OCI-LY7 (cell line): ENCODE measurements around the gene MSTN. TPM values are rescaled to one million over a fixed set of nuclear protein-coding genes. Genes with fewer than 3 reads are reported as not detected.
A peak's percentile ranks its signal among the peaks of the same experiment; 100 is the strongest.

Experiments
- BruUV-seq: library from RNA; stranded (reverse); fragments of 400-500 nt; replicated peaks from 2 replicates; lab custom pipeline; 2021; lab: Mats Ljungman, UMichigan
- CTCF ChIA-PET: fragments of 300-600 bp; sonication (Branson Sonifier 250); formaldehyde crosslinking; loops from one replicate; lab custom pipeline; 2022; ENCODE audit warnings: antibody characterized with exemption; ENCODE audit not compliant: unreplicated experiment; lab: Charles Lee
- POLR2A ChIA-PET: fragments of 300-600 bp; sonication (Branson Sonifier 250); formaldehyde crosslinking; loops from one replicate; lab custom pipeline; 2022; ENCODE audit warnings: antibody characterized with exemption; lab: Charles Lee
- DNase-seq: peaks from one replicate; pipeline ENCODE4 v3.0.0-alpha.2; 2015; ENCODE audit warnings: low spot score
- H2AFZ ChIP-seq: fragments of 200-600 bp; sonication (generic), shearing (Covaris generic); 2 replicates; pipeline ENCODE4 v1.6.1; 2014; ENCODE audit warnings: mild to moderate bottlenecking, antibody characterized with exemption, low read length, moderate library complexity
- H3K27ac ChIP-seq: fragments of 200-600 bp; sonication (generic); 2 replicates; pipeline ENCODE4 v1.5.1; 2014; ENCODE audit warnings: mixed run types, low read depth, mild to moderate bottlenecking, moderate library complexity, low read length, inconsistent platforms; ENCODE audit not compliant: poor library complexity, severe bottlenecking
- H3K36me3 ChIP-seq: fragments of 200-600 bp; sonication (generic); 2 replicates; pipeline ENCODE4 v1.6.1; 2014; ENCODE audit warnings: mild to moderate bottlenecking, antibody characterized with exemption, low read length, moderate library complexity, mixed read lengths; ENCODE audit not compliant: insufficient read depth
- H3K4me1 ChIP-seq: fragments of 200-600 bp; sonication (generic); 2 replicates; pipeline ENCODE4 v1.5.1; 2014; ENCODE audit warnings: mild to moderate bottlenecking, low read length; ENCODE audit not compliant: insufficient read depth, poor library complexity, severe bottlenecking
- H3K4me2 ChIP-seq: fragments of 200-600 bp; sonication (generic); 2 replicates; pipeline ENCODE4 v1.6.1; 2014; ENCODE audit warnings: mild to moderate bottlenecking, low read length
- H3K4me3 ChIP-seq: fragments of 200-600 bp; sonication (generic); 2 replicates; pipeline ENCODE4 v1.5.1; 2014; ENCODE audit warnings: mild to moderate bottlenecking, low read depth, low read length; ENCODE audit not compliant: poor library complexity, severe bottlenecking
- H3K79me2 ChIP-seq: fragments of 200-600 bp; sonication (generic); 2 replicates; pipeline ENCODE4 v1.6.1; 2016; ENCODE audit warnings: low read depth, mild to moderate bottlenecking, low read length, moderate library complexity, mixed read lengths; ENCODE audit not compliant: insufficient read depth
- H3K9me2 ChIP-seq: fragments of 200-600 bp; sonication (generic); 2 replicates; pipeline ENCODE4 v1.6.1; 2016; ENCODE audit warnings: mild to moderate bottlenecking, low read length, mixed read lengths; ENCODE audit not compliant: insufficient read depth
- H3K9me3 ChIP-seq: fragments of 200-600 bp; sonication (generic); 2 replicates; pipeline ENCODE4 v1.6.1; 2014; ENCODE audit warnings: mild to moderate bottlenecking, mixed run types, low read length, mixed read lengths
- H4K20me1 ChIP-seq: fragments of 200-600 bp; sonication (generic); 2 replicates; pipeline ENCODE4 v1.6.1; 2014; ENCODE audit warnings: mild to moderate bottlenecking, antibody characterized with exemption, low read length, moderate library complexity, mixed read lengths; ENCODE audit not compliant: insufficient read depth
- CTCF ChIP-seq: fragments of 200-600 bp; sonication (generic); conservative IDR thresholded peaks from 2 replicates; pipeline ENCODE4 v1.5.1; 2014; ENCODE audit warnings: mild to moderate bottlenecking, antibody characterized with exemption, low read length, moderate library complexity, mixed read lengths
- EZH2phosphoT487 ChIP-seq: fragments of 200-600 bp; sonication (generic); IDR thresholded peaks from 2 replicates; pipeline ENCODE4 v1.6.1; 2018; ENCODE audit warnings: low read depth, borderline replicate concordance, mild to moderate bottlenecking, mixed run types, antibody characterized with exemption, low read length, moderate library complexity, mixed read lengths
- intact Hi-C: fragments of 100-400 bp; cut with micrococcal nuclease; formaldehyde crosslinking; loops from one replicate; pipeline ENCODE4 v1.10.0; 2022; ENCODE audit not compliant: unreplicated experiment
- total RNA-seq, 2 experiments: library from RNA; depleted of rRNA in 1 of 2; stranded (reverse); fragments of >200 nt in 1 of 2; shearing (Covaris generic) in 1 of 2; gene quantifications; 2 replicates each; pipeline ENCODE4 v1.2.3, GENCODE V29; 2014 to 2022

Gene MSTN
- total RNA-seq, 2 experiments from 2014 or later, result not detected

GRCh38 chr2:190031969-190032618 is 30.4 kb downstream of the MSTN start:
- BruUV-seq, result no TSS peak
- Histone ChIP-seq H3K36me3 (no peaks in the 10 kb centered on the region), H3K4me2 (no peak overlapping the region), H2AFZ (no peak overlapping the region), H3K79me2 (no peaks in the 10 kb centered on the region), H3K27ac (no peak overlapping the region), H4K20me1 (no peaks in the 10 kb centered on the region), H3K4me3 (no peak overlapping the region), H3K9me2 (no peaks in the 10 kb centered on the region), H3K9me3 (no peaks in the 10 kb centered on the region), H3K4me1 (no peaks in the 10 kb centered on the region)
- ChIA-PET POLR2A (interaction anchor here (0.7 to 1.9 kb wide), 2 partner anchors 11 to 22 kb away, joined by 3 to 9 read pairs; no protein-coding TSS in a partner anchor), CTCF (no interaction called here)
- no peak for DNase-seq
- intact Hi-C loops, result no loop called here
- no peak for TF ChIP-seq CTCF
- TF ChIP-seq EZH2phosphoT487, result no peak

GRCh38 chr2:190023860-190024259 is 38.7 kb downstream of the MSTN start:
- H3K9me2 ChIP-seq, result no peaks in the 10 kb centered on the region
- no peaks in the 10 kb centered on the region for H3K4me1 ChIP-seq
- no peaks in the 10 kb centered on the region for H4K20me1 ChIP-seq
- CTCF ChIA-PET, result no interaction called here
- H3K27ac ChIP-seq, result no peak overlapping the region
- no peak overlapping the region for H2AFZ ChIP-seq
- no peaks in the 10 kb centered on the region for H3K79me2 ChIP-seq
- DNase-seq, result peak; percentile 57
- no peaks in the 10 kb centered on the region for H3K36me3 ChIP-seq
- peak; percentile 76 for TF ChIP-seq CTCF
- TF ChIP-seq EZH2phosphoT487, result no peak
- no peak overlapping the region for H3K4me2 ChIP-seq
- intact Hi-C loops, result no loop called here
- no TSS peak for BruUV-seq
- H3K9me3 ChIP-seq, result no peaks in the 10 kb centered on the region
- POLR2A ChIA-PET, result interaction anchor here (0.5 kb wide), 1 partner anchor 148 kb away, joined by 3 read pairs; no protein-coding TSS in a partner anchor
- H3K4me3 ChIP-seq, result no peak overlapping the region

GRCh38 chr2:190020720-190021119 is 41.8 kb downstream of the MSTN start:
- CTCF ChIA-PET, result no interaction called here
- DNase-seq, result no peak
- no peaks in the 10 kb centered on the region for H3K4me1 ChIP-seq
- POLR2A ChIA-PET, result interaction anchor here (0.6 to 1.3 kb wide), 3 partner anchors 10 to 775 kb away, joined by 3 to 7 read pairs (median 5); no protein-coding TSS in a partner anchor
- no peak overlapping the region for H3K4me3 ChIP-seq
- no peaks in the 10 kb centered on the region for H4K20me1 ChIP-seq
- H3K4me2 ChIP-seq, result no peak overlapping the region
- no peaks in the 10 kb centered on the region for H3K79me2 ChIP-seq
- H2AFZ ChIP-seq, result no peak overlapping the region
- no peaks in the 10 kb centered on the region for H3K9me3 ChIP-seq
- BruUV-seq, result no TSS peak
- H3K9me2 ChIP-seq, result no peaks in the 10 kb centered on the region
- no peak for TF ChIP-seq EZH2phosphoT487
- no peak for TF ChIP-seq CTCF
- intact Hi-C loops, result no loop called here
- H3K27ac ChIP-seq, result no peak overlapping the region
- H3K36me3 ChIP-seq, result no peaks in the 10 kb centered on the region
